Right lobe of liver (tissue), 6 donors: Measurements from ENCODE around the gene VWA7. TPM values are rescaled to one million over a fixed set of nuclear protein-coding genes. Genes with fewer than 3 reads are reported as not detected.

ENCODE experiments used
- ATAC-seq, 4 donors: fragments of 200-7000 bp; cut with Tn5 transposase; one replicate each; pipeline ENCODE4 v1.9.1; 2020; ENCODE audit warnings: mild to moderate bottlenecking in 4 of 4, moderate library complexity in 4 of 4
- DNase-seq, 3 donors: peaks; one replicate each; pipeline ENCODE4 v3.0.0-alpha.2; 2020
- H3K27ac ChIP-seq, 3 donors: fragments of 200-600 bp; one replicate each; pipeline ENCODE4 v1.8.0; 2022
- H3K27me3 ChIP-seq, 2 donors: fragments of 200-600 bp; one replicate each; pipeline ENCODE4 v1.8.0; 2022
- H3K36me3 ChIP-seq, 4 donors: fragments of 200-600 bp; sonication (generic) in 1 of 4; one replicate each; pipeline versions ENCODE4 v1.5.1 to v1.8.0; 2017 to 2022; ENCODE audit warnings: control low read depth in 1 of 4
- H3K4me1 ChIP-seq, 4 donors: fragments of 200-600 bp; sonication (generic) in 1 of 4; one replicate each; pipeline versions ENCODE4 v1.5.1 to v1.8.0; 2017 to 2022; ENCODE audit warnings: control low read depth in 1 of 4
- H3K4me3 ChIP-seq, 3 donors: fragments of 200-600 bp; one replicate each; pipeline ENCODE4 v1.8.0; 2022
- H3K9me3 ChIP-seq, 4 donors: fragments of 200-600 bp; sonication (generic) in 1 of 4; one replicate each; pipeline versions ENCODE4 v1.5.1 to v1.8.0; 2017 to 2022; ENCODE audit warnings: control low read depth in 1 of 4
- CTCF ChIP-seq, 4 donors: fragments of 200-600 bp in 3 of 4; fragments of 450-650 bp in 1 of 4; IDR thresholded peaks; one replicate each; pipeline versions ENCODE4 v1.5.1 to v1.8.0; 2016 to 2022; ENCODE audit warnings: antibody characterized with exemption in 4 of 4, mild to moderate bottlenecking in 2 of 4
- POLR2A ChIP-seq: fragments of 450-650 bp; IDR thresholded peaks from one replicate; pipeline ENCODE4 v1.6.1; 2017; ENCODE audit warnings: antibody characterized with exemption, mild to moderate bottlenecking
- WGBS: methylation state at CpG from one replicate; pipeline ENCODE4 v1.1.6; 2018; ENCODE audit warnings: low coverage, low lambda C conversion rate; ENCODE audit not compliant: insufficient coverage; ENCODE audit errors: missing lambda C conversion rate; 5-methylcytosine and 5-hydroxymethylcytosine counted together
- intact Hi-C, 2 donors: fragments of 100-400 bp; cut with DNase I; formaldehyde crosslinking; loops; one replicate each; pipeline versions ENCODE4 v1.11.2 to v1.14.1; 2022
- small RNA-seq, 2 experiments: library from RNA; depleted of rRNA; stranded (forward); fragments of <200 nt; gene quantifications; one replicate each; pipeline ENCODE3, GENCODE V24; 2016
- total RNA-seq, 6 experiments: library from RNA; depleted of rRNA in 2 of 6; stranded (reverse); fragments of >200 nt in 2 of 6; fragmentation: NEBNext Ultra II Directional in 3 of 6; extraction: Animal tissue kit (Norgen Biotek cat#: 25700) in 3 of 6; gene quantifications; one replicate each; pipeline versions ENCODE4 v1.1.0 to v1.2.4, GENCODE V29; 2016 to 2023
- donor health status: DM: no; HTN: yes; CAD: no.
- donor health status: DM: no; HTN: no; CAD: no.
- donor health status: DM: no; HTN: no; CAD: no.
- donor health status: DM: no; HTN: yes; CAD: no.
- donor health status: DM: no; HTN: yes; CAD: no.

VWA7 gene
- total RNA-seq, 6 experiments from 2014 or later: 1.2 to 5.2 (median 2.7) TPM

- no peaks in the 10 kb centered on the region for H3K36me3 ChIP-seq
- WGBS: 84% methylated on average over 5 of the region's 5 CpGs
These were observed 56.8 kb downstream of the VWA7 start for GRCh38 chr6:31720196-31720770.

GRCh38 chr6:31719001-31719400 lies 58.1 kb downstream of the VWA7 start:
- no peaks in the 10 kb centered on the region for H3K27me3 ChIP-seq
- no peaks in the 10 kb centered on the region for H3K36me3 ChIP-seq
- WGBS: 90% methylated on average over 1 of the region's 6 CpGs
- no peaks in the 10 kb centered on the region for H3K9me3 ChIP-seq
- no peak overlapping the region for H3K4me3 ChIP-seq
- ATAC-seq (peak in 1 of 4 donors; percentile 12), DNase-seq (no peak)
- no peak for TF ChIP-seq POLR2A
- TF ChIP-seq CTCF (IDR thresholded peaks at IDR 0.05): no peak
- H3K27ac ChIP-seq: no peak overlapping the region
- intact Hi-C loops: loop anchor here in 1 of 2 donors (10.0 kb wide), 1 partner anchor 46 kb away; the partner anchor contains the start of gene SAPCD1
- H3K4me1 ChIP-seq: no peaks in the 10 kb centered on the region

More at GRCh38 chr6:31720196-31720770, 56.8 kb downstream of the VWA7 start:
- no peak overlapping the region for H3K4me3 ChIP-seq
- H3K9me3 ChIP-seq: no peaks in the 10 kb centered on the region
- TF ChIP-seq POLR2A: no peak
- TF ChIP-seq CTCF (IDR thresholded peaks at IDR 0.05): no peak
- DNase-seq (no peak), ATAC-seq (no peak)
- no peaks in the 10 kb centered on the region for H3K4me1 ChIP-seq
- no peaks in the 10 kb centered on the region for H3K27me3 ChIP-seq
- intact Hi-C loops: no loop called here
- no peak overlapping the region for H3K27ac ChIP-seq

- no peaks in the 10 kb centered on the region for H3K36me3 ChIP-seq
- intact Hi-C loops: loop anchor here in 1 of 2 donors (10.0 kb wide), 1 partner anchor 47 kb away; the partner anchor contains the start of gene SAPCD1
- H3K4me1 ChIP-seq: no peaks in the 10 kb centered on the region
- no peaks in the 10 kb centered on the region for H3K27me3 ChIP-seq
- no peak for ATAC-seq
- TF ChIP-seq CTCF (IDR thresholded peaks at IDR 0.05): no peak
- no peak for TF ChIP-seq POLR2A
- no peak for DNase-seq
- no peaks in the 10 kb centered on the region for H3K9me3 ChIP-seq
- no CpG with 5 or more reads among the region's 1 CpG for WGBS
- no peak overlapping the region for H3K27ac ChIP-seq
- no peak overlapping the region for H3K4me3 ChIP-seq
These were observed 58.9 kb downstream of the VWA7 start for GRCh38 chr6:31718265-31718664.

GRCh38 chr6:31717499-31718222 lies 59.5 kb downstream of the VWA7 start:
- Histone ChIP-seq H3K27ac (no peak overlapping the region), H3K4me1 (no peaks in the 10 kb centered on the region), H3K9me3 (no peaks in the 10 kb centered on the region), H3K27me3 (no peaks in the 10 kb centered on the region), H3K36me3 (no peaks in the 10 kb centered on the region), H3K4me3 (no peak overlapping the region)
- 70% methylated on average over 7 of the region's 10 CpGs for WGBS
- intact Hi-C loops: loop anchor here in 1 of 2 donors (10.0 kb wide), 1 partner anchor 47 kb away; the partner anchor contains the start of gene SAPCD1
- ATAC-seq (peak; percentile 6 to 58 (median 36)), DNase-seq (no peak)
- TF ChIP-seq POLR2A (no peak), CTCF (IDR thresholded peaks at IDR 0.05) (peak in 2 of 4 donors; percentile 7 to 9)

Small RNAs within 50 kb of the gene (small RNA-seq; reads per million reads assigned to genes)
- gene MSH5-SAPCD1 (0 reads per million in 2 experiments), gene RF00019 (0 reads per million in 2 experiments), gene RNU6-850P (0 reads per million in 2 experiments), gene SAPCD1 (0 reads per million in 2 experiments)

Other genes starting within 250 kb of the VWA7 start
- not detected for gene MCCD1, start 248.4 kb downstream of the VWA7 start, total RNA-seq
- gene DDX39B, start 235.3 kb downstream of the VWA7 start, total RNA-seq: 100 to 1,000 TPM in 3 of 6 experiments, 10 to 100 TPM in 3; 85.2 to 145 (median 102) TPM
- gene ATP6V1G2, start 230.7 kb downstream of the VWA7 start, total RNA-seq: under 1 TPM in 3 of 6 experiments, not detected in 3; 0.29 to 0.43 (median 0.42) TPM
- gene NFKBIL1, start 229.7 kb downstream of the VWA7 start, total RNA-seq: 10 to 100 TPM in 1 of 6 experiments, 1 to 10 TPM in 5; 7.5 to 10.2 (median 8.3) TPM
- under 1 TPM in 1 of 6 experiments, not detected in 5; 0.20 TPM for gene LTA, start 205.0 kb downstream of the VWA7 start, total RNA-seq
- 1 to 10 TPM in 1 of 6 experiments, under 1 TPM in 1, not detected in 4; 0.15 to 1.0 TPM for gene TNF, start 201.8 kb downstream of the VWA7 start, total RNA-seq
- 1 to 10 TPM in 2 of 6 experiments, under 1 TPM in 4; 0.28 to 2.2 (median 0.62) TPM for gene LTB, start 194.9 kb downstream of the VWA7 start, total RNA-seq
- gene LST1, start 191.1 kb downstream of the VWA7 start, total RNA-seq: 10 to 100 TPM in 1 of 6 experiments, 1 to 10 TPM in 5; 1.5 to 21.5 (median 6.7) TPM
- gene NCR3, start 184.3 kb downstream of the VWA7 start, total RNA-seq: under 1 TPM in 3 of 6 experiments, not detected in 3; 0.20 to 0.55 (median 0.46) TPM
- gene AIF1, start 162.1 kb downstream of the VWA7 start, total RNA-seq: 10 to 100 TPM in 4 of 6 experiments, 1 to 10 TPM in 2; 6.7 to 28.5 (median 13.0) TPM
- 10 to 100 TPM; 34.7 to 59.6 (median 39.4) TPM for gene PRRC2A, start 156.6 kb downstream of the VWA7 start, total RNA-seq
- gene BAG6, start 124.7 kb downstream of the VWA7 start, total RNA-seq: 100 to 1,000 TPM; 114 to 196 (median 142) TPM
- gene APOM, start 121.4 kb downstream of the VWA7 start, total RNA-seq: 100 to 1,000 TPM; 100 to 182 (median 116) TPM
- 1 to 10 TPM; 6.6 to 8.7 (median 7.6) TPM for gene C6orf47, start 116.5 kb downstream of the VWA7 start, total RNA-seq
- gene GPANK1, start 112.3 kb downstream of the VWA7 start, total RNA-seq: 10 to 100 TPM in 1 of 6 experiments, 1 to 10 TPM in 5; 6.4 to 10.0 (median 8.0) TPM
- gene CSNK2B, start 111.2 kb downstream of the VWA7 start, total RNA-seq: 100 to 1,000 TPM in 2 of 6 experiments, 10 to 100 TPM in 4; 52.5 to 171 (median 64.5) TPM
- gene LY6G5B, start 107.4 kb downstream of the VWA7 start, total RNA-seq: 1 to 10 TPM in 5 of 6 experiments, under 1 TPM in 1; 0.98 to 5.7 (median 2.6) TPM
- gene LY6G5C, start 96.3 kb downstream of the VWA7 start, total RNA-seq: 1 to 10 TPM in 3 of 6 experiments, under 1 TPM in 3; 0.68 to 1.6 (median 1.2) TPM
- gene ABHD16A, start 74.0 kb downstream of the VWA7 start, total RNA-seq: 10 to 100 TPM; 29.7 to 34.8 (median 31.2) TPM
- not detected for gene LY6G6F, start 70.5 kb downstream of the VWA7 start, total RNA-seq
- gene LY6G6D, start 62.0 kb downstream of the VWA7 start, total RNA-seq: not detected
- not detected for gene LY6G6C, start 55.6 kb downstream of the VWA7 start, total RNA-seq
- gene MPIG6B, start 54.0 kb downstream of the VWA7 start, total RNA-seq: under 1 TPM in 2 of 6 experiments, not detected in 4; 0.33 to 0.56 TPM
- 10 to 100 TPM; 16.3 to 27.5 (median 19.1) TPM for gene DDAH2, start 48.0 kb downstream of the VWA7 start, total RNA-seq
- 100 to 1,000 TPM in 1 of 6 experiments, 10 to 100 TPM in 5; 36.7 to 123 (median 62.0) TPM for gene CLIC1, start 40.8 kb downstream of the VWA7 start, total RNA-seq
- 1 to 10 TPM; 3.2 to 8.5 (median 4.3) TPM for gene MSH5, start 37.3 kb downstream of the VWA7 start, total RNA-seq
- gene SAPCD1, start 14.7 kb downstream of the VWA7 start, total RNA-seq: 1 to 10 TPM in 2 of 6 experiments, under 1 TPM in 3, not detected in 1; 0.62 to 1.6 (median 0.90) TPM
- gene VARS1, start 18.4 kb upstream of the VWA7 start, total RNA-seq: 10 to 100 TPM; 31.0 to 58.1 (median 41.0) TPM
- gene LSM2, start 29.6 kb upstream of the VWA7 start, total RNA-seq: 10 to 100 TPM; 11.0 to 26.1 (median 11.6) TPM
- 1 to 10 TPM in 1 of 6 experiments, under 1 TPM in 5; 0.37 to 1.2 (median 0.56) TPM for gene HSPA1L, start 38.0 kb upstream of the VWA7 start, total RNA-seq
- 100 to 1,000 TPM in 2 of 6 experiments, 10 to 100 TPM in 4; 73.2 to 442 (median 80.2) TPM for gene HSPA1A, start 38.2 kb upstream of the VWA7 start, total RNA-seq
- 100 to 1,000 TPM in 2 of 6 experiments, 10 to 100 TPM in 4; 41.5 to 144 (median 47.5) TPM for gene HSPA1B, start 50.4 kb upstream of the VWA7 start, total RNA-seq
- gene NEU1, start 85.5 kb upstream of the VWA7 start, total RNA-seq: 10 to 100 TPM; 20.3 to 44.8 (median 34.1) TPM
- under 1 TPM in 2 of 6 experiments, not detected in 4; 0.09 to 0.25 TPM for gene SLC44A4, start 101.7 kb upstream of the VWA7 start, total RNA-seq
- gene EHMT2, start 120.4 kb upstream of the VWA7 start, total RNA-seq: 10 to 100 TPM; 10.7 to 20.1 (median 13.3) TPM
- gene ZBTB12, start 124.8 kb upstream of the VWA7 start, total RNA-seq: under 1 TPM in 5 of 6 experiments, not detected in 1; 0.25 to 0.82 (median 0.51) TPM
- 100 to 1,000 TPM; 309 to 739 (median 533) TPM for gene C2, start 150.4 kb upstream of the VWA7 start, total RNA-seq
- gene CFB, start 168.8 kb upstream of the VWA7 start, total RNA-seq: 1,000 to 10,000 TPM; 1,939 to 4,112 (median 3,131) TPM
- 10 to 100 TPM in 5 of 6 experiments, 1 to 10 TPM in 1; 9.3 to 33.8 (median 18.3) TPM for gene NELFE, start 181.6 kb upstream of the VWA7 start, total RNA-seq
- 10 to 100 TPM; 26.3 to 73.1 (median 47.1) TPM for gene SKIC2, start 181.8 kb upstream of the VWA7 start, total RNA-seq
- gene DXO, start 194.8 kb upstream of the VWA7 start, total RNA-seq: 10 to 100 TPM in 5 of 6 experiments, 1 to 10 TPM in 1; 9.8 to 14.6 (median 12.1) TPM
- gene C4A, start 204.7 kb upstream of the VWA7 start, total RNA-seq: 1,000 to 10,000 TPM; 1,495 to 2,818 (median 2,205) TPM
- 1,000 to 10,000 TPM; 1,420 to 2,805 (median 2,265) TPM for gene C4B, start 237.5 kb upstream of the VWA7 start, total RNA-seq